HG03439 (cell line): Measurements from ENCODE around the gene PTPRJ.

Source experiments
- ATAC-seq: cut with Tn5 transposase; IDR thresholded peaks from one replicate; pipeline ENCODE4 v1.9.1; 2021; ENCODE audit warnings: mild to moderate bottlenecking, moderate library complexity; ENCODE audit not compliant: unreplicated experiment

The PTPRJ gene

GRCh38 chr11:48142889-48143288 is 162.5 kb downstream of the PTPRJ start:
- ATAC-seq, result no peak

- ATAC-seq, result no peak
Measured at GRCh38 chr11:48148749-48149148, 168.4 kb downstream of the PTPRJ start.

- ATAC-seq, result no peak
Measured at GRCh38 chr11:48150213-48150612, 169.9 kb downstream of the PTPRJ start.

GRCh38 chr11:48154151-48154550 is 173.8 kb downstream of the PTPRJ start:
- ATAC-seq, result no peak

- ATAC-seq, result no peak
Measured at GRCh38 chr11:48161951-48162884, 181.9 kb downstream of the PTPRJ start.

GRCh38 chr11:48162885-48163268 is 182.5 kb downstream of the PTPRJ start:
- no peak for ATAC-seq

GRCh38 chr11:48163360-48164100 is 183.2 kb downstream of the PTPRJ start:
- ATAC-seq, result no peak

- ATAC-seq, result no peak
Measured at GRCh38 chr11:48164836-48165235, 184.5 kb downstream of the PTPRJ start.

- no peak for ATAC-seq
Measured at GRCh38 chr11:48165426-48165825, 185.1 kb downstream of the PTPRJ start.

GRCh38 chr11:48167380-48167779 is 187.0 kb downstream of the PTPRJ start:
- ATAC-seq, result no peak

- ATAC-seq, result no peak
Measured at GRCh38 chr11:48168815-48169214, 188.5 kb downstream of the PTPRJ start.

GRCh38 chr11:48169259-48169658 is 188.9 kb downstream of the PTPRJ start:
- no peak for ATAC-seq

GRCh38 chr11:48169717-48170116 is 189.4 kb downstream of the PTPRJ start:
- no peak for ATAC-seq

- ATAC-seq, result no peak
Measured at GRCh38 chr11:48170241-48171233, 190.2 kb downstream of the PTPRJ start.

GRCh38 chr11:48172818-48173609 is 192.7 kb downstream of the PTPRJ start:
- no peak for ATAC-seq

GRCh38 chr11:48177661-48178060 is 197.3 kb downstream of the PTPRJ start:
- ATAC-seq, result no peak

- no peak for ATAC-seq
Measured at GRCh38 chr11:48180627-48181026, 200.3 kb downstream of the PTPRJ start.

- ATAC-seq, result no peak
Measured at GRCh38 chr11:48182860-48183526, 202.6 kb downstream of the PTPRJ start.

GRCh38 chr11:48184452-48184851 is 204.1 kb downstream of the PTPRJ start:
- no peak for ATAC-seq
